Esophagus squamous epithelium (tissue), 4 donors: ENCODE data around the gene NPY4R2.
"Not testable (repeated sequence)": the region's sequence is repeated elsewhere in the genome, so short reads cannot be mapped to it uniquely, and the experiment has no call there.

Experiments
- POLR2A ChIP-seq, 4 donors: fragments of 450-650 bp; IDR thresholded peaks; one replicate each; pipeline ENCODE4 v1.6.1; 2017; ENCODE audit warnings: antibody characterized with exemption in 4 of 4, mild to moderate bottlenecking in 4 of 4, moderate library complexity in 3 of 4
- TF ChIP-seq, protein P1 (sequence below), 6 experiments: fragments of 450-650 bp in 4 of 6; fragments of 200-600 bp in 2 of 6; sonication (generic) in 2 of 6; IDR thresholded peaks; one replicate each; pipeline ENCODE4 v1.5.1; 2016 to 2019; ENCODE audit warnings: antibody characterized with exemption in 6 of 6, mild to moderate bottlenecking in 4 of 6, moderate library complexity in 4 of 6

DNA sequence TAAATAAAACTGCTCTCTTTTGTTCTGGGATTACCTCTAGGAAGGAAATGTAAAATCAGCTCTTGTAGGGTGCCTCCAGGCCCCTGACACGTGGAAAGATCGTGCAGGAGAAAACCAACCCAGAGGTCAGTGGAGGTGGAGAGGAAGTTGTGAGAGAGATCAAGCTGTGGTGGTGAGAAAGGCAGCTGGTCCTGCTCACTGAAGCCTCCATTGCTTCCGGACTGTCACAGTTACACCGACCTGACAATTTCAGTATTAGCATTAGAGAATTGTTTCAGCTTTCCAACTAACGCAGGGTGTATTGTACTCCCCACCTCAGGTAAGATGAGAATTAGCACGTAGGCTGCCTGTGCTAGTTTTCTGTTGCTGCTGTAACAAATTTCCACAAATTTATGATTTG lies 50.5 kb downstream of the NPY4R2 start:
- TF ChIP-seq, protein P1, sequence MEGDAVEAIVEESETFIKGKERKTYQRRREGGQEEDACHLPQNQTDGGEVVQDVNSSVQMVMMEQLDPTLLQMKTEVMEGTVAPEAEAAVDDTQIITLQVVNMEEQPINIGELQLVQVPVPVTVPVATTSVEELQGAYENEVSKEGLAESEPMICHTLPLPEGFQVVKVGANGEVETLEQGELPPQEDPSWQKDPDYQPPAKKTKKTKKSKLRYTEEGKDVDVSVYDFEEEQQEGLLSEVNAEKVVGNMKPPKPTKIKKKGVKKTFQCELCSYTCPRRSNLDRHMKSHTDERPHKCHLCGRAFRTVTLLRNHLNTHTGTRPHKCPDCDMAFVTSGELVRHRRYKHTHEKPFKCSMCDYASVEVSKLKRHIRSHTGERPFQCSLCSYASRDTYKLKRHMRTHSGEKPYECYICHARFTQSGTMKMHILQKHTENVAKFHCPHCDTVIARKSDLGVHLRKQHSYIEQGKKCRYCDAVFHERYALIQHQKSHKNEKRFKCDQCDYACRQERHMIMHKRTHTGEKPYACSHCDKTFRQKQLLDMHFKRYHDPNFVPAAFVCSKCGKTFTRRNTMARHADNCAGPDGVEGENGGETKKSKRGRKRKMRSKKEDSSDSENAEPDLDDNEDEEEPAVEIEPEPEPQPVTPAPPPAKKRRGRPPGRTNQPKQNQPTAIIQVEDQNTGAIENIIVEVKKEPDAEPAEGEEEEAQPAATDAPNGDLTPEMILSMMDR (IDR thresholded peaks at IDR 0.05): not testable (repeated sequence)
- not testable (repeated sequence) for TF ChIP-seq POLR2A (IDR thresholded peaks at IDR 0.05)
